Measurements from ENCODE around the gene GALNT16.

GRCh38 chr14:69321601-69322330 is 61.8 kb downstream of the GALNT16 start:
- TF ChIP-seq CTCF (IDR thresholded peaks at IDR 0.05), result no peak
- no peak for TF ChIP-seq POLR2AphosphoS5 (IDR thresholded peaks at IDR 0.05)
- no peak for TF ChIP-seq EP300 (IDR thresholded peaks at IDR 0.05; ENCODE audit: low read depth)

Measured in transverse colon (tissue), 4 donors.